Astrocyte (in vitro differentiated cells and primary cell): ENCODE data around the gene EIF4G3. TPM values are rescaled to one million over a fixed set of nuclear protein-coding genes. Genes with fewer than 3 reads are reported as not detected.

Experiments used
- DNase-seq: peaks from one replicate; pipeline ENCODE4 v3.0.0-alpha.2; 2010; ENCODE audit warnings: low read depth
- FAIRE-seq: peaks from 2 replicates; lab custom pipeline; 2011; peaks lifted over from hg19 to GRCh38; lab: Jason Lieb, UNC
- H2AFZ ChIP-seq: 2 replicates; pipeline ENCODE4 v1.6.0; 2012; ENCODE audit warnings: low read depth, low read length, inconsistent platforms
- H3K27ac ChIP-seq: 2 replicates; pipeline ENCODE4 v1.5.1; 2011; ENCODE audit warnings: low read depth, low read length, inconsistent platforms
- H3K27me3 ChIP-seq: 2 replicates; pipeline ENCODE4 v1.6.0; 2011; ENCODE audit warnings: low read length, inconsistent platforms; ENCODE audit not compliant: insufficient read depth
- H3K36me3 ChIP-seq: 2 replicates; pipeline ENCODE4 v1.5.1; 2011; ENCODE audit warnings: low read length, inconsistent platforms; ENCODE audit not compliant: insufficient read depth
- H3K4me1 ChIP-seq: 2 replicates; pipeline ENCODE4 v1.5.1; 2011; ENCODE audit warnings: low read length, inconsistent platforms; ENCODE audit not compliant: insufficient read depth
- H3K4me2 ChIP-seq: 2 replicates; pipeline ENCODE4 v1.6.0; 2012; ENCODE audit warnings: low read length, inconsistent platforms
- H3K4me3 ChIP-seq: 2 replicates; pipeline ENCODE4 v1.5.1; 2011; ENCODE audit warnings: low read depth, mild to moderate bottlenecking, low read length, inconsistent platforms; ENCODE audit not compliant: insufficient read depth
- H3K79me2 ChIP-seq: 2 replicates; pipeline ENCODE4 v1.6.0; 2012; ENCODE audit warnings: mild to moderate bottlenecking, low read length, inconsistent platforms; ENCODE audit not compliant: insufficient read depth
- H3K9ac ChIP-seq: 2 replicates; pipeline ENCODE4 v1.6.0; 2012; ENCODE audit warnings: mild to moderate bottlenecking, low read length, inconsistent platforms
- H3K9me3 ChIP-seq: 2 replicates; pipeline ENCODE4 v1.5.1; 2012; ENCODE audit warnings: low read depth, mild to moderate bottlenecking, low read length, inconsistent platforms; ENCODE audit not compliant: insufficient read depth
- H4K20me1 ChIP-seq: 2 replicates; pipeline ENCODE4 v1.6.0; 2012; ENCODE audit warnings: low read length, inconsistent platforms; ENCODE audit not compliant: insufficient read depth
- H3K27ac Mint-ChIP-seq: one replicate; pipeline ENCODE4 v1.8.0; 2021; ENCODE audit warnings: mild to moderate bottlenecking, mixed read lengths; ENCODE audit not compliant: unreplicated experiment
- H3K27me3 Mint-ChIP-seq: one replicate; pipeline ENCODE4 v1.8.0; 2021; ENCODE audit warnings: low read depth, mixed read lengths; ENCODE audit not compliant: unreplicated experiment
- H3K36me3 Mint-ChIP-seq: one replicate; pipeline ENCODE4 v1.8.0; 2021; ENCODE audit warnings: low read depth, mixed read lengths; ENCODE audit not compliant: unreplicated experiment
- H3K4me1 Mint-ChIP-seq: one replicate; pipeline ENCODE4 v1.8.0; 2021; ENCODE audit warnings: low read depth, mixed read lengths; ENCODE audit not compliant: unreplicated experiment
- H3K4me3 Mint-ChIP-seq: one replicate; pipeline ENCODE4 v1.8.0; 2021; ENCODE audit warnings: mild to moderate bottlenecking, moderate library complexity, mixed read lengths; ENCODE audit not compliant: unreplicated experiment
- H3K9me3 Mint-ChIP-seq: one replicate; pipeline ENCODE4 v1.8.0; 2021; ENCODE audit warnings: mild to moderate bottlenecking, mixed read lengths; ENCODE audit not compliant: unreplicated experiment
- EZH2 ChIP-seq: IDR thresholded peaks from 2 replicates; pipeline ENCODE4 v1.6.1; 2012; ENCODE audit warnings: mild to moderate bottlenecking, low read length, inconsistent platforms; ENCODE audit not compliant: insufficient read depth
- total RNA-seq: library from RNA; stranded (reverse); gene quantifications from 2 replicates; pipeline ENCODE4 v1.2.1, GENCODE V29; 2021
- TF ChIP-seq, protein P1 (sequence below): IDR thresholded peaks from 2 replicates; pipeline ENCODE4 v1.5.1; 2011; ENCODE audit warnings: low read depth, mild to moderate bottlenecking, inconsistent platforms, low read length, moderate library complexity; ENCODE audit not compliant: insufficient read depth

Gene EIF4G3
- total RNA-seq, 1 donor from 2014 or later, result 76.1 TPM

DNA sequence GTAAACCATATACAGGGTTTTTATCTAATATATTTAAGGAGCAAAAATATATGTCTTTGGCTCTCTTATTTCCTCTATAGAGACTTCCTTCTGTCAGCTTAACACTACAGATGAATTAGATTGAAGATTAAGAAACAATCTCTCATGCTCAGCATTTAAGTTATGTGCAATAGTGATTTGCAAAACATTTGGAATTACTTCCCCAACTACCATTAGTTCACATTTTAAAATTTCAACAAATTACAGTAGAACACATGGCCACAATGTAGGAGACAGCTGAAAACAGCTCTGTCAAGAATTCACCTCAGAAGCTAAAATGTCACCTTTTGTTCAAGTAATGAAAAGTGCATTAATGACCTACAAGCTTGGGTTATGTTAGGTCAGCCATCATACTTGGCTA lies 177.9 kb downstream of the EIF4G3 start:
- no peak for TF ChIP-seq EZH2
- TF ChIP-seq, protein P1, sequence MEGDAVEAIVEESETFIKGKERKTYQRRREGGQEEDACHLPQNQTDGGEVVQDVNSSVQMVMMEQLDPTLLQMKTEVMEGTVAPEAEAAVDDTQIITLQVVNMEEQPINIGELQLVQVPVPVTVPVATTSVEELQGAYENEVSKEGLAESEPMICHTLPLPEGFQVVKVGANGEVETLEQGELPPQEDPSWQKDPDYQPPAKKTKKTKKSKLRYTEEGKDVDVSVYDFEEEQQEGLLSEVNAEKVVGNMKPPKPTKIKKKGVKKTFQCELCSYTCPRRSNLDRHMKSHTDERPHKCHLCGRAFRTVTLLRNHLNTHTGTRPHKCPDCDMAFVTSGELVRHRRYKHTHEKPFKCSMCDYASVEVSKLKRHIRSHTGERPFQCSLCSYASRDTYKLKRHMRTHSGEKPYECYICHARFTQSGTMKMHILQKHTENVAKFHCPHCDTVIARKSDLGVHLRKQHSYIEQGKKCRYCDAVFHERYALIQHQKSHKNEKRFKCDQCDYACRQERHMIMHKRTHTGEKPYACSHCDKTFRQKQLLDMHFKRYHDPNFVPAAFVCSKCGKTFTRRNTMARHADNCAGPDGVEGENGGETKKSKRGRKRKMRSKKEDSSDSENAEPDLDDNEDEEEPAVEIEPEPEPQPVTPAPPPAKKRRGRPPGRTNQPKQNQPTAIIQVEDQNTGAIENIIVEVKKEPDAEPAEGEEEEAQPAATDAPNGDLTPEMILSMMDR, result no peak
- Histone ChIP-seq H3K4me3 (no peak overlapping the region), H3K27ac (no peak overlapping the region), H3K27me3 (no peaks in the 10 kb centered on the region), H3K4me1 (no peaks in the 10 kb centered on the region), H4K20me1 (peaks cover 36% of the 10 kb centered on the region), H3K9me3 (no peaks in the 10 kb centered on the region), H3K36me3 (no peaks in the 10 kb centered on the region), H3K9ac (no peak overlapping the region), H3K4me2 (no peak overlapping the region), H2AFZ (no peak overlapping the region), H3K79me2 (peaks cover 8% of the 10 kb centered on the region)
- Mint-ChIP-seq H3K9me3 (no peaks in the 10 kb centered on the region), H3K27me3 (no peaks in the 10 kb centered on the region), H3K4me1 (peaks cover 2% of the 10 kb centered on the region), H3K4me3 (no peak overlapping the region), H3K36me3 (peaks cover 5% of the 10 kb centered on the region), H3K27ac (no peak overlapping the region)
- FAIRE-seq (no peak), DNase-seq (no peak)

DNA sequence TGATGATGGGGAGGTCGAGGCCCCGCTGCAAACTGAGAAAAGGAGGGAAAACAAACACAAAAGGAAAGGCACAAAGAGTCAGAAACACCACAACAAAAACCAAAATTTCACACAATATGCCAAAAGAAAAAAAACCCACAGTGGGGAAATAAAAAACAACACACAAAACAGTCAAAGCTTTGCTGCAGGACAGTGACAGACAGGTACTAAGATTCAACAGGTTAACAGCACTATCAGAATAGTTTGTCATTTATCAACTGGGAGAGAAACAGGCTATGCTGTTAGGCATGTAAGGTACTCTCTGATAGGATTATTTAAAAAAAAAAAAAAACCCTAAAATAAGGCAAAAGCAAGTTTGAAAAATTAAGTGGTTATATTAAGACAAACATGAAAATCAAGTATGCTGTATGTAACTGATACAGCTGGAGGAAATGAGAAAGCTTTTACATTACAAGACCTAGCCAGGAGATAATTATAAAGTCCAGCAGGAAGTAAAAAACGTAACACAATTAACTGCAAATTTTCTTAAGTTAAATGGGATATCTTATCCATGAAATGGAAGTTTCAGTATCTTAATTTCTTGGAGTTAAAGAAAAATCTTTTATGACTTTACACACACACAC lies 179.0 kb downstream of the EIF4G3 start:
- FAIRE-seq (no peak), DNase-seq (no peak)
- no peak overlapping the region for H3K4me3 ChIP-seq
- no peaks in the 10 kb centered on the region for H3K36me3 ChIP-seq
- no peak for TF ChIP-seq EZH2
- TF ChIP-seq, protein P1, result no peak
- H3K9ac ChIP-seq, result no peak overlapping the region
- no peaks in the 10 kb centered on the region for H3K27me3 Mint-ChIP-seq
- no peaks in the 10 kb centered on the region for H3K4me1 ChIP-seq
- no peaks in the 10 kb centered on the region for H3K27me3 ChIP-seq
- H3K79me2 ChIP-seq, result no peaks in the 10 kb centered on the region
- no peak overlapping the region for H3K4me3 Mint-ChIP-seq
- no peaks in the 10 kb centered on the region for H3K9me3 Mint-ChIP-seq
- H3K27ac ChIP-seq, result no peak overlapping the region
- H3K27ac Mint-ChIP-seq, result no peak overlapping the region
- no peak overlapping the region for H3K4me2 ChIP-seq
- H2AFZ ChIP-seq, result no peak overlapping the region
- H3K4me1 Mint-ChIP-seq, result peaks cover 5% of the 10 kb centered on the region
- H3K36me3 Mint-ChIP-seq, result peaks cover 5% of the 10 kb centered on the region
- peaks cover 37% of the 10 kb centered on the region for H4K20me1 ChIP-seq
- no peaks in the 10 kb centered on the region for H3K9me3 ChIP-seq

DNA sequence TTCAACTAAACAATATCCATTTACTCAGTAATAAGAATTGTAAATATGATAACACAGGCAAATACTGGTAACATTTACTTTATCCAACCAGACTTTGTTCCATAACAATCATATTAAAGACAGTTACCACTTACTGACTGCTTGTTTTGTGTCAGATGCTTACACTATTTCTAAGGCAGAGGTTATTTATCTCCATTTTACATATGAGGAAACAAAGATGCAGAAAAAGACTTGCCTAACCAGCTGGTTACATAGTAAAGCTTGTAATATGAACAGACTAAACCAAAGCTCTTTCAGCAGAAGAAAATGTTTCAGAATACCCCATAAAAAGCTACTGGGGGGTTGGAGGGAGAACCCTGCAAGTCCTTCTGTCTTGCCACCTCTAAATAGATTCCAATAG lies 180.1 kb downstream of the EIF4G3 start:
- TF ChIP-seq, protein P1, result no peak
- TF ChIP-seq EZH2, result no peak

More for the DNA sequence above, 180.1 kb downstream of the EIF4G3 start:
- Histone ChIP-seq H3K9me3 (no peaks in the 10 kb centered on the region), H3K36me3 (no peaks in the 10 kb centered on the region), H3K4me1 (no peaks in the 10 kb centered on the region), H3K4me3 (no peak overlapping the region), H3K27me3 (no peaks in the 10 kb centered on the region), H4K20me1 (peaks cover 37% of the 10 kb centered on the region), H2AFZ (no peak overlapping the region), H3K27ac (no peak overlapping the region), H3K9ac (no peak overlapping the region), H3K4me2 (no peak overlapping the region), H3K79me2 (no peaks in the 10 kb centered on the region)
- FAIRE-seq (no peak), DNase-seq (no peak)
- no peak overlapping the region for H3K4me3 Mint-ChIP-seq
- no peak overlapping the region for H3K27ac Mint-ChIP-seq
- no peaks in the 10 kb centered on the region for H3K27me3 Mint-ChIP-seq
- H3K9me3 Mint-ChIP-seq, result no peaks in the 10 kb centered on the region
- H3K36me3 Mint-ChIP-seq, result peaks cover 5% of the 10 kb centered on the region
- peaks cover 10% of the 10 kb centered on the region for H3K4me1 Mint-ChIP-seq
